A673 (cell line): Measurements from ENCODE around the gene CHRNB4. TPM values are rescaled to one million over a fixed set of nuclear protein-coding genes. Genes with fewer than 3 reads are reported as not detected.
A peak's percentile ranks its signal among the peaks of the same experiment; 100 is the strongest.

Experiments used
- BruUV-seq: library from RNA; stranded (reverse); fragments of 400-500 nt; replicated peaks from 2 replicates; lab custom pipeline; 2021; lab: Mats Ljungman, UMichigan
- CTCF ChIA-PET: fragments of 300-600 bp; sonication (Branson Sonifier 250); formaldehyde crosslinking; loops from one replicate; lab custom pipeline; 2022; ENCODE audit warnings: antibody characterized with exemption; lab: Charles Lee
- POLR2A ChIA-PET: fragments of 300-600 bp; sonication (Branson Sonifier 250); formaldehyde crosslinking; loops from one replicate; lab custom pipeline; 2022; ENCODE audit warnings: antibody characterized with exemption; ENCODE audit not compliant: low non-redundant PET; lab: Charles Lee
- DNase-seq: peaks from one replicate; pipeline ENCODE4 v3.0.0-alpha.2; 2015; ENCODE audit warnings: low spot score
- H3K27ac ChIP-seq: fragments of 200-600 bp; sonication (generic); 2 replicates; pipeline ENCODE4 v1.5.1; 2016; ENCODE audit warnings: mixed run types, low read depth, mild to moderate bottlenecking, mixed read lengths, antibody characterized with exemption, low read length; ENCODE audit not compliant: poor library complexity, severe bottlenecking
- H3K27me3 ChIP-seq: fragments of 200-600 bp; sonication (generic); replicated peaks from 2 replicates; pipeline ENCODE4 v1.6.1; 2017; ENCODE audit warnings: mixed run types, low read depth, mild to moderate bottlenecking, mixed read lengths, antibody characterized with exemption, low read length; ENCODE audit not compliant: insufficient read depth, poor library complexity
- H3K36me3 ChIP-seq: fragments of 200-600 bp; sonication (generic); 2 replicates; pipeline ENCODE4 v1.6.1; 2016; ENCODE audit warnings: mixed run types, mild to moderate bottlenecking, mixed read lengths, antibody characterized with exemption, low read length; ENCODE audit not compliant: insufficient read depth, poor library complexity, severe bottlenecking
- H3K4me1 ChIP-seq: fragments of 200-600 bp; sonication (generic); 2 replicates; pipeline ENCODE4 v1.6.1; 2017; ENCODE audit warnings: mixed run types, mild to moderate bottlenecking, mixed read lengths, antibody characterized with exemption, low read length; ENCODE audit not compliant: insufficient read depth, poor library complexity, severe bottlenecking
- H3K4me3 ChIP-seq: fragments of 200-600 bp; sonication (generic); 2 replicates; pipeline ENCODE4 v1.5.1; 2016; ENCODE audit warnings: low read depth, mixed run types, mild to moderate bottlenecking, mixed read lengths, low read length; ENCODE audit not compliant: poor library complexity, severe bottlenecking
- H3K9me3 ChIP-seq: fragments of 200-600 bp; sonication (generic); 2 replicates; pipeline ENCODE4 v1.6.1; 2016; ENCODE audit warnings: mixed run types, low read depth, mild to moderate bottlenecking, mixed read lengths, antibody characterized with exemption, low read length; ENCODE audit not compliant: poor library complexity, severe bottlenecking
- CTCF ChIP-seq: fragments of 300-800, 200-600 bp; sonication (generic); conservative IDR thresholded peaks from 2 replicates; pipeline ENCODE4 v1.5.1; 2017; ENCODE audit warnings: low read depth, mild to moderate bottlenecking, antibody characterized with exemption, low read length, moderate library complexity, mixed read lengths
- EZH2 ChIP-seq: fragments of 200-600 bp; sonication (generic); IDR thresholded peaks from 2 replicates; pipeline ENCODE4 v1.6.1; 2017; ENCODE audit warnings: borderline replicate concordance, low read depth, mild to moderate bottlenecking, mixed read lengths, antibody characterized with exemption, low read length; ENCODE audit not compliant: poor library complexity, severe bottlenecking
- intact Hi-C: fragments of 100-400 bp; cut with micrococcal nuclease; formaldehyde crosslinking; loops from one replicate; pipeline ENCODE4 v1.10.0; 2022; ENCODE audit not compliant: unreplicated experiment
- total RNA-seq: library from RNA; stranded (reverse); gene quantifications from 2 replicates; pipeline ENCODE4 v1.2.3, GENCODE V29; 2021

The CHRNB4 gene
- total RNA-seq, 1 experiment from 2014 or later = not detected

- Histone ChIP-seq H3K9me3 (no peaks in the 10 kb centered on the region), H3K27ac (no peak overlapping the region), H3K27me3 (peaks cover 53% of the 10 kb centered on the region), H3K4me1 (no peaks in the 10 kb centered on the region), H3K4me3 (no peak overlapping the region), H3K36me3 (no peaks in the 10 kb centered on the region)
- DNase-seq = peak; percentile 82
- TF ChIP-seq CTCF = peak; percentile 85
- no peak for TF ChIP-seq EZH2
- intact Hi-C loops = loop anchor here (1.0 kb wide), 2 partner anchors 91 to 133 kb away; no protein-coding TSS in a partner anchor
- no TSS peak for BruUV-seq
- ChIA-PET CTCF (no interaction called here), POLR2A (no interaction called here)
Observed at GRCh38 chr15:78618490-78618934, 22.5 kb downstream of the CHRNB4 start.

- BruUV-seq = no TSS peak
- no peak overlapping the region for H3K4me3 ChIP-seq
- ChIA-PET CTCF (no interaction called here), POLR2A (no interaction called here)
- no peak overlapping the region for H3K27ac ChIP-seq
- H3K9me3 ChIP-seq = no peaks in the 10 kb centered on the region
- no peaks in the 10 kb centered on the region for H3K4me1 ChIP-seq
- intact Hi-C loops = loop anchor here (1.0 kb wide), 2 partner anchors 91 to 133 kb away; no protein-coding TSS in a partner anchor
- peaks cover 48% of the 10 kb centered on the region for H3K27me3 ChIP-seq
- DNase-seq = no peak
- H3K36me3 ChIP-seq = no peaks in the 10 kb centered on the region
- no peak for TF ChIP-seq CTCF
- no peak for TF ChIP-seq EZH2
Observed at GRCh38 chr15:78618064-78618463, 22.9 kb downstream of the CHRNB4 start.

GRCh38 chr15:78617516-78617915, 23.5 kb downstream of the CHRNB4 start:
- H3K9me3 ChIP-seq = no peaks in the 10 kb centered on the region
- H3K36me3 ChIP-seq = no peaks in the 10 kb centered on the region
- BruUV-seq = no TSS peak
- H3K27me3 ChIP-seq = peaks cover 43% of the 10 kb centered on the region
- no peak for DNase-seq
- no peak for TF ChIP-seq CTCF
- no peak for TF ChIP-seq EZH2
- no peak overlapping the region for H3K4me3 ChIP-seq
- no peaks in the 10 kb centered on the region for H3K4me1 ChIP-seq
- intact Hi-C loops = no loop called here
- ChIA-PET CTCF (no interaction called here), POLR2A (no interaction called here)
- no peak overlapping the region for H3K27ac ChIP-seq
